Measurements from ENCODE around the gene CR1. TPM values are rescaled to one million over a fixed set of nuclear protein-coding genes. Genes with fewer than 3 reads are reported as not detected.
"Not testable (repeated sequence)": the region's sequence is repeated elsewhere in the genome, so short reads cannot be mapped to it uniquely, and the experiment has no call there.

CR1 gene
- total and polyA plus RNA-seq, 4 experiments from 2014 or later, result 4.1 to 11.5 (median 9.7) TPM

- Mint-ChIP-seq H3K27ac (no peak overlapping the region), H3K4me1 (no peaks in the 10 kb centered on the region), H3K9me3 (no peaks in the 10 kb centered on the region), H3K27me3 (peaks cover 0 to 16% of the 10 kb centered on the region in 2 donors), H3K36me3 (no peaks in the 10 kb centered on the region), H3K4me3 (no peak overlapping the region)
- intact Hi-C loops (cut with micrococcal nuclease), result no loop called here
- Histone ChIP-seq H3K27me3 (ENCODE audit: insufficient read depth, low read length) (no peaks in the 10 kb centered on the region), H3K9me3 (ENCODE audit: control insufficient read depth in 1 of 2, low read length in 2 of 2) (no peaks in the 10 kb centered on the region), H3K36me3 (ENCODE audit: insufficient read depth, low read length) (no peaks in the 10 kb centered on the region), H3K27ac (ENCODE audit: low read depth, low read length) (no peak overlapping the region), H3K4me1 (ENCODE audit: insufficient read depth, low read length) (no peaks in the 10 kb centered on the region), H3K4me3 (ENCODE audit: low read length in 2 of 2) (no peak overlapping the region)
- no peak for DNase-seq
- ChIA-PET CTCF (ENCODE audit: partially characterized antibody) (interaction anchor here (1.2 kb wide), 1 partner anchor 185 kb away, joined by 5 read pairs; no protein-coding TSS in a partner anchor), POLR2A (ENCODE audit: partially characterized antibody) (no interaction called here)
These were observed 116.8 kb downstream of the CR1 start for GRCh38 chr1:207612762-207613161.

- intact Hi-C loops (cut with micrococcal nuclease), result no loop called here
- H3K27me3 Mint-ChIP-seq, result peaks cover 4% of the 10 kb centered on the region in 2 donors
- Histone ChIP-seq H3K36me3 (ENCODE audit: insufficient read depth, low read length) (no peaks in the 10 kb centered on the region), H3K27me3 (ENCODE audit: insufficient read depth, low read length) (no peaks in the 10 kb centered on the region), H3K4me1 (ENCODE audit: insufficient read depth, low read length) (peaks cover 3% of the 10 kb centered on the region), H3K27ac (ENCODE audit: low read depth, low read length) (no peak overlapping the region), H3K4me3 (ENCODE audit: low read length in 2 of 2) (no peak overlapping the region), H3K9me3 (ENCODE audit: control insufficient read depth in 1 of 2, low read length in 2 of 2) (no peaks in the 10 kb centered on the region)
- no peak overlapping the region for H3K27ac Mint-ChIP-seq
- peaks cover 0 to 4% (median under 1%) of the 10 kb centered on the region in 4 donors for H3K4me1 Mint-ChIP-seq
- no peaks in the 10 kb centered on the region for H3K9me3 Mint-ChIP-seq
- no peaks in the 10 kb centered on the region for H3K36me3 Mint-ChIP-seq
- peak; percentile 16 to 43 (median 36) for DNase-seq
- no peak overlapping the region for H3K4me3 Mint-ChIP-seq
- POLR2A ChIA-PET (ENCODE audit: partially characterized antibody), result interaction anchor here (1.1 kb wide), 1 partner anchor 177 kb away, joined by 3 read pairs; no protein-coding TSS in a partner anchor
- CTCF ChIA-PET (ENCODE audit: partially characterized antibody), result interaction anchor here (0.6 to 1.9 kb wide), 11 partner anchors 8 to 343 kb away, joined by 3 to 10 read pairs (median 4); no protein-coding TSS in a partner anchor
These were observed 124.0 kb downstream of the CR1 start for GRCh38 chr1:207619871-207620542.

GRCh38 chr1:207620543-207620893 is 124.6 kb downstream of the CR1 start:
- peaks cover 3% of the 10 kb centered on the region for H3K4me1 ChIP-seq (ENCODE audit: insufficient read depth, low read length)
- H3K9me3 Mint-ChIP-seq, result no peaks in the 10 kb centered on the region
- H3K36me3 ChIP-seq (ENCODE audit: insufficient read depth, low read length), result no peaks in the 10 kb centered on the region
- peaks cover 4 to 6% of the 10 kb centered on the region in 2 donors for H3K27me3 Mint-ChIP-seq
- intact Hi-C loops (cut with micrococcal nuclease), result no loop called here
- H3K27ac ChIP-seq (ENCODE audit: low read depth, low read length), result no peak overlapping the region
- ChIA-PET POLR2A (ENCODE audit: partially characterized antibody) (interaction anchor here (1.1 kb wide), 1 partner anchor 177 kb away, joined by 3 read pairs; no protein-coding TSS in a partner anchor), CTCF (ENCODE audit: partially characterized antibody) (interaction anchor here (0.6 to 1.9 kb wide), 10 partner anchors 9 to 177 kb away, joined by 3 to 10 read pairs (median 4); no protein-coding TSS in a partner anchor)
- H3K27ac Mint-ChIP-seq, result no peak overlapping the region
- no peaks in the 10 kb centered on the region for H3K27me3 ChIP-seq (ENCODE audit: insufficient read depth, low read length)
- DNase-seq, result no peak
- no peak overlapping the region for H3K4me3 ChIP-seq (ENCODE audit: low read length in 2 of 2)
- H3K4me1 Mint-ChIP-seq, result peaks cover 0 to 4% (median under 1%) of the 10 kb centered on the region in 4 donors
- H3K9me3 ChIP-seq (ENCODE audit: control insufficient read depth in 1 of 2, low read length in 2 of 2), result no peaks in the 10 kb centered on the region
- no peak overlapping the region for H3K4me3 Mint-ChIP-seq
- no peaks in the 10 kb centered on the region for H3K36me3 Mint-ChIP-seq

GRCh38 chr1:207625504-207626071 is 129.6 kb downstream of the CR1 start:
- DNase-seq; H3K27me3 Mint-ChIP-seq; H3K4me1 ChIP-seq (ENCODE audit: insufficient read depth, low read length); H3K4me3 ChIP-seq (ENCODE audit: low read length in 2 of 2); H3K36me3 Mint-ChIP-seq; H3K27ac Mint-ChIP-seq; H3K9me3 ChIP-seq (ENCODE audit: control insufficient read depth in 1 of 2, low read length in 2 of 2); CTCF ChIA-PET (ENCODE audit: partially characterized antibody); H3K4me1 Mint-ChIP-seq; H3K4me3 Mint-ChIP-seq; H3K27ac ChIP-seq (ENCODE audit: low read depth, low read length); H3K27me3 ChIP-seq (ENCODE audit: insufficient read depth, low read length); intact Hi-C loops (cut with micrococcal nuclease); H3K9me3 Mint-ChIP-seq; POLR2A ChIA-PET (ENCODE audit: partially characterized antibody); H3K36me3 ChIP-seq (ENCODE audit: insufficient read depth, low read length): not testable (repeated sequence)

- H3K27ac Mint-ChIP-seq, result no peak overlapping the region
- H3K9me3 ChIP-seq (ENCODE audit: control insufficient read depth in 1 of 2, low read length in 2 of 2), result no peaks in the 10 kb centered on the region
- H3K4me3 ChIP-seq (ENCODE audit: low read length in 2 of 2), result no peak overlapping the region
- ChIA-PET POLR2A (ENCODE audit: partially characterized antibody) (no interaction called here), CTCF (ENCODE audit: partially characterized antibody) (no interaction called here)
- no peaks in the 10 kb centered on the region for H3K4me1 Mint-ChIP-seq
- peaks cover under 1 to 1% of the 10 kb centered on the region in 2 donors for H3K27me3 Mint-ChIP-seq
- no peaks in the 10 kb centered on the region for H3K36me3 ChIP-seq (ENCODE audit: insufficient read depth, low read length)
- intact Hi-C loops (cut with micrococcal nuclease), result no loop called here
- no peak overlapping the region for H3K27ac ChIP-seq (ENCODE audit: low read depth, low read length)
- DNase-seq, result no peak
- H3K36me3 Mint-ChIP-seq, result no peaks in the 10 kb centered on the region
- no peaks in the 10 kb centered on the region for H3K9me3 Mint-ChIP-seq
- no peak overlapping the region for H3K4me3 Mint-ChIP-seq
- H3K27me3 ChIP-seq (ENCODE audit: insufficient read depth, low read length), result no peaks in the 10 kb centered on the region
- H3K4me1 ChIP-seq (ENCODE audit: insufficient read depth, low read length), result no peaks in the 10 kb centered on the region
These were observed 131.0 kb downstream of the CR1 start for GRCh38 chr1:207626972-207627337.

- no peak for DNase-seq
- H3K27ac Mint-ChIP-seq, result no peak overlapping the region
- H3K9me3 ChIP-seq (ENCODE audit: control insufficient read depth in 1 of 2, low read length in 2 of 2), result no peaks in the 10 kb centered on the region
- intact Hi-C loops (cut with micrococcal nuclease), result no loop called here
- no peak overlapping the region for H3K4me3 ChIP-seq (ENCODE audit: low read length in 2 of 2)
- H3K27ac ChIP-seq (ENCODE audit: low read depth, low read length), result no peak overlapping the region
- POLR2A ChIA-PET (ENCODE audit: partially characterized antibody), result no interaction called here
- no peaks in the 10 kb centered on the region for H3K27me3 ChIP-seq (ENCODE audit: insufficient read depth, low read length)
- no peaks in the 10 kb centered on the region for H3K36me3 ChIP-seq (ENCODE audit: insufficient read depth, low read length)
- no peaks in the 10 kb centered on the region for H3K9me3 Mint-ChIP-seq
- no peaks in the 10 kb centered on the region for H3K36me3 Mint-ChIP-seq
- H3K4me1 ChIP-seq (ENCODE audit: insufficient read depth, low read length), result no peaks in the 10 kb centered on the region
- peaks cover 1 to 2% of the 10 kb centered on the region in 2 donors for H3K27me3 Mint-ChIP-seq
- no peak overlapping the region for H3K4me3 Mint-ChIP-seq
- CTCF ChIA-PET (ENCODE audit: partially characterized antibody), result no interaction called here
- no peaks in the 10 kb centered on the region for H3K4me1 Mint-ChIP-seq
These were observed 131.5 kb downstream of the CR1 start for GRCh38 chr1:207627496-207627895.

GRCh38 chr1:207628776-207629175 is 132.8 kb downstream of the CR1 start:
- ChIA-PET CTCF (ENCODE audit: partially characterized antibody) (interaction anchor here (0.9 kb wide), 1 partner anchor 645 kb away, joined by 3 read pairs; no protein-coding TSS in a partner anchor), POLR2A (ENCODE audit: partially characterized antibody) (no interaction called here)
- no peaks in the 10 kb centered on the region for H3K4me1 ChIP-seq (ENCODE audit: insufficient read depth, low read length)
- peaks cover 2% of the 10 kb centered on the region in 2 donors for H3K27me3 Mint-ChIP-seq
- no peaks in the 10 kb centered on the region for H3K36me3 Mint-ChIP-seq
- no peak overlapping the region for H3K27ac Mint-ChIP-seq
- H3K9me3 ChIP-seq (ENCODE audit: control insufficient read depth in 1 of 2, low read length in 2 of 2), result no peaks in the 10 kb centered on the region
- no peak overlapping the region for H3K4me3 Mint-ChIP-seq
- intact Hi-C loops (cut with micrococcal nuclease), result no loop called here
- DNase-seq, result no peak
- no peaks in the 10 kb centered on the region for H3K4me1 Mint-ChIP-seq
- no peak overlapping the region for H3K4me3 ChIP-seq (ENCODE audit: low read length in 2 of 2)
- H3K9me3 Mint-ChIP-seq, result no peaks in the 10 kb centered on the region
- H3K27ac ChIP-seq (ENCODE audit: low read depth, low read length), result no peak overlapping the region
- no peaks in the 10 kb centered on the region for H3K27me3 ChIP-seq (ENCODE audit: insufficient read depth, low read length)
- H3K36me3 ChIP-seq (ENCODE audit: insufficient read depth, low read length), result no peaks in the 10 kb centered on the region

Measured in CD4-positive, alpha-beta memory T cell (primary cell).